ENCODE data around the gene SLC16A11. TPM values are rescaled to one million over a fixed set of nuclear protein-coding genes. Genes with fewer than 3 reads are reported as not detected.

SLC16A11 gene
- total RNA-seq, 1 experiment from 2014 or later, result not detected

GRCh38 chr17:7005716-7006115, 38.2 kb downstream of the SLC16A11 start:
- ChIA-PET CTCF (interaction anchor here (0.6 to 2.0 kb wide), 6 partner anchors 92 to 1033 kb away, joined by 3 to 17 read pairs (median 4); no protein-coding TSS in a partner anchor), POLR2A (ENCODE audit: unreplicated experiment) (no interaction called here)
- Histone ChIP-seq H3K4me2 (no peak overlapping the region), H2AFZ (no peak overlapping the region), H3K27me3 (ENCODE audit: insufficient read depth, low read depth) (no peaks in the 10 kb centered on the region), H3K36me3 (ENCODE audit: low read depth) (peaks cover 24% of the 10 kb centered on the region), H3K4me1 (replicated peaks; ENCODE audit: insufficient read depth) (peaks cover 6% of the 10 kb centered on the region), H3K79me2 (ENCODE audit: low read depth) (peaks cover 47% of the 10 kb centered on the region), H3K9me2 (ENCODE audit: insufficient read depth) (no peaks in the 10 kb centered on the region), H3K9me3 (ENCODE audit: insufficient read depth, low read depth) (no peaks in the 10 kb centered on the region), H3K27ac (no peak overlapping the region), H3K4me3 (no peak overlapping the region), H4K20me1 (ENCODE audit: insufficient read depth) (peaks cover 32% of the 10 kb centered on the region), H3F3A (ENCODE audit: insufficient read depth, low read depth) (peaks cover 31% of the 10 kb centered on the region)
- TF ChIP-seq, protein P1, sequence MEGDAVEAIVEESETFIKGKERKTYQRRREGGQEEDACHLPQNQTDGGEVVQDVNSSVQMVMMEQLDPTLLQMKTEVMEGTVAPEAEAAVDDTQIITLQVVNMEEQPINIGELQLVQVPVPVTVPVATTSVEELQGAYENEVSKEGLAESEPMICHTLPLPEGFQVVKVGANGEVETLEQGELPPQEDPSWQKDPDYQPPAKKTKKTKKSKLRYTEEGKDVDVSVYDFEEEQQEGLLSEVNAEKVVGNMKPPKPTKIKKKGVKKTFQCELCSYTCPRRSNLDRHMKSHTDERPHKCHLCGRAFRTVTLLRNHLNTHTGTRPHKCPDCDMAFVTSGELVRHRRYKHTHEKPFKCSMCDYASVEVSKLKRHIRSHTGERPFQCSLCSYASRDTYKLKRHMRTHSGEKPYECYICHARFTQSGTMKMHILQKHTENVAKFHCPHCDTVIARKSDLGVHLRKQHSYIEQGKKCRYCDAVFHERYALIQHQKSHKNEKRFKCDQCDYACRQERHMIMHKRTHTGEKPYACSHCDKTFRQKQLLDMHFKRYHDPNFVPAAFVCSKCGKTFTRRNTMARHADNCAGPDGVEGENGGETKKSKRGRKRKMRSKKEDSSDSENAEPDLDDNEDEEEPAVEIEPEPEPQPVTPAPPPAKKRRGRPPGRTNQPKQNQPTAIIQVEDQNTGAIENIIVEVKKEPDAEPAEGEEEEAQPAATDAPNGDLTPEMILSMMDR (conservative IDR thresholded peaks at IDR 0.05), result no peak
- TF ChIP-seq EZH2 (IDR thresholded peaks at IDR 0.05; ENCODE audit: low read depth), result no peak
- intact Hi-C loops (cut with micrococcal nuclease; ENCODE audit: unreplicated experiment), result loop anchor here (1.0 to 2.0 kb wide), 2 partner anchors 163 to 339 kb away; no protein-coding TSS in a partner anchor
- BruUV-seq (replicated peaks), result no TSS peak
- no peak for DNase-seq

DNA sequence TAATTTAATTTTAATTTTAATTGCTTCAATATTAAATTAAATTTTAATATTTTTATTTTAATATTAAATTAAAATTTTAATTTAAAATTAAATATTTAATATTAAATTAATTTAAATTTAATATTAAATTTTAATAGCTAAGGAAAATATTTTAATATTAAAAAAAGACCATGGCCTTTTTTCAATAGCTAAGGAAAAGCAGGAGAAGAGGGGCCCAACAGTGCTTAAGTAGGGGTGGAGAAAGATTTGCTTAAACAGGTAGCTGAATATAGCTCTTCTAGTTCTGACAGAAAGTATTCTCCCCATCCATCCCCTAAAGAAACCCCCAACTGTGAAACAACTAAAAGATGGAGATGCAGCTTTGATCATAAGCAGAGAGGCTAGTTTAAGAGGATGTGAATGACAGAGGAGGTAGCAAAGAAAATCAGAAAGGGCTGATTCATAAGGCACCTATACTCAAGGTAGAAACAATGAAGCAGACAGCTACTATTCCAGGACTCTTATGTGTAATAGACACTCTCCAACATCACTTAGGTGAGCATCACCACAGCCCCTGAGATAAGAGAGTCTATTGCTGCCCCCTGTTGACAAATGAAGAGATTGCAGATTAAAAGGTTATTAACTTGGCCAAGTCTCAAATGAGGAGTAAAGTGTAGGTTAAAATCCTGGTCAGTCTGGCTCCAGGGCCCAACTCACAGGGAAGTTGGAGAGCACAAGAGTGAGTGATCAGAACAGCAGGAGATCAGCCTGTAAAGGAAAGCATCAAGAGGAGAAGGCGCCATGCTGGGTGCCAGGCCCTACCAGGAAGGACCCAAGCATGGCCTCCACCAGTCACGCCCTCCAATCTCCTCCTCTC, 39.3 kb downstream of the SLC16A11 start:
- H3K36me3 ChIP-seq (ENCODE audit: low read depth), result peaks cover 24% of the 10 kb centered on the region
- no peak overlapping the region for H3K27ac ChIP-seq
- peaks cover 31% of the 10 kb centered on the region for H3F3A ChIP-seq (ENCODE audit: insufficient read depth, low read depth)
- peaks cover 36% of the 10 kb centered on the region for H3K79me2 ChIP-seq (ENCODE audit: low read depth)
- no peak overlapping the region for H2AFZ ChIP-seq
- intact Hi-C loops (cut with micrococcal nuclease; ENCODE audit: unreplicated experiment), result loop anchor here (1.0 to 2.0 kb wide), 3 partner anchors 90 to 338 kb away; no protein-coding TSS in a partner anchor
- H3K4me3 ChIP-seq, result no peak overlapping the region
- peaks cover 28% of the 10 kb centered on the region for H4K20me1 ChIP-seq (ENCODE audit: insufficient read depth)
- POLR2A ChIA-PET (ENCODE audit: unreplicated experiment), result interaction anchor here (0.5 to 0.6 kb wide), 2 partner anchors 38 to 65 kb away, joined by 7 to 23 read pairs; no protein-coding TSS in a partner anchor
- no peak for TF ChIP-seq EZH2 (IDR thresholded peaks at IDR 0.05; ENCODE audit: low read depth)
- TF ChIP-seq, protein P1 (conservative IDR thresholded peaks at IDR 0.05), result peak; percentile 95
- CTCF ChIA-PET, result interaction anchor here (0.5 to 2.0 kb wide), 7 partner anchors 90 to 338 kb away, joined by 3 to 12 read pairs (median 4); partner anchors contain the start of gene SLC13A5
- H3K9me2 ChIP-seq (ENCODE audit: insufficient read depth), result no peaks in the 10 kb centered on the region
- no TSS peak for BruUV-seq (replicated peaks)
- DNase-seq, result peak; percentile 49 to 73
- no peak overlapping the region for H3K4me2 ChIP-seq
- no peaks in the 10 kb centered on the region for H3K4me1 ChIP-seq (replicated peaks; ENCODE audit: insufficient read depth)
- H3K27me3 ChIP-seq (ENCODE audit: insufficient read depth, low read depth), result no peaks in the 10 kb centered on the region
- H3K9me3 ChIP-seq (ENCODE audit: insufficient read depth, low read depth), result no peaks in the 10 kb centered on the region

DNA sequence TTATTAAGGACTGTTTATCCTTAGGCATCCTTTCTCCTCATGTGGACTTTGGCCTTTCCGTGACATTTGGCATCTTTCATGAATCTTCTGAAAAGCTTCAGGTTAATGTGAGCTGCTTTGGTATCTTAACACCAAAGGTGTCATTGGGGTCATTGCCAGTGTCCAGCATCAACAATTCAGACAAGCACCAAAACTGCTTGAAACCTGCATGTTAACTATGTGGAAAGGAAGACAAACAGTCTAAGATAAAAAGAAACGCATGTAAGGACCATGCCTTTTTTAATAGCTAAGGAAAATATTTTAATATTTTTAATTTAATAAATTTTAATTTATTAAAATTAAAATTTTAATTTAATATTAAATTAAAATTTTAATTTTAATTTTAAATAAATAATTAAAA, 40.1 kb downstream of the SLC16A11 start:
- Histone ChIP-seq H3K9me2 (ENCODE audit: insufficient read depth) (no peaks in the 10 kb centered on the region), H3K36me3 (ENCODE audit: low read depth) (peaks cover 29% of the 10 kb centered on the region), H3K79me2 (ENCODE audit: low read depth) (peaks cover 28% of the 10 kb centered on the region), H3K4me3 (no peak overlapping the region), H3F3A (ENCODE audit: insufficient read depth, low read depth) (peaks cover 24% of the 10 kb centered on the region), H3K9me3 (ENCODE audit: insufficient read depth, low read depth) (no peaks in the 10 kb centered on the region), H4K20me1 (ENCODE audit: insufficient read depth) (peaks cover 28% of the 10 kb centered on the region), H3K27me3 (ENCODE audit: insufficient read depth, low read depth) (no peaks in the 10 kb centered on the region), H3K4me2 (no peak overlapping the region), H3K4me1 (replicated peaks; ENCODE audit: insufficient read depth) (no peaks in the 10 kb centered on the region), H3K27ac (no peak overlapping the region), H2AFZ (no peak overlapping the region)
- TF ChIP-seq EZH2 (IDR thresholded peaks at IDR 0.05; ENCODE audit: low read depth), result no peak
- TF ChIP-seq, protein P1 (conservative IDR thresholded peaks at IDR 0.05), result no peak
- ChIA-PET POLR2A (ENCODE audit: unreplicated experiment) (no interaction called here), CTCF (interaction anchor here (0.5 to 2.0 kb wide), 7 partner anchors 90 to 338 kb away, joined by 3 to 12 read pairs (median 4); partner anchors contain the start of gene SLC13A5)
- no TSS peak for BruUV-seq (replicated peaks)
- intact Hi-C loops (cut with micrococcal nuclease; ENCODE audit: unreplicated experiment), result loop anchor here (1.0 to 2.0 kb wide), 2 partner anchors 89 to 161 kb away; no protein-coding TSS in a partner anchor
- no peak for DNase-seq

Data from PC-9 (cell line).